Smooth muscle cell (in vitro differentiated cells): ENCODE results near the gene ELOVL6. TPM values are rescaled to one million over a fixed set of nuclear protein-coding genes. Genes with fewer than 3 reads are reported as not detected.

Source experiments
- DNase-seq: peaks from one replicate; lab custom pipeline; 2025; ENCODE audit not compliant: unreplicated experiment; lab: John Stamatoyannopoulos, UW
- H2AFZ ChIP-seq: fragments of 200-600 bp; sonication (generic); 2 replicates; pipeline ENCODE4 v1.6.0; 2016; ENCODE audit warnings: antibody characterized with exemption, low read depth, mild to moderate bottlenecking
- H3F3A ChIP-seq: fragments of 200-600 bp; sonication (generic); 2 replicates; pipeline ENCODE4 v1.6.0; 2017; ENCODE audit warnings: antibody characterized with exemption, low read depth
- H3K27ac ChIP-seq: fragments of 200-600 bp; sonication (generic); 2 replicates; pipeline ENCODE4 v1.5.1; 2016; ENCODE audit warnings: low read depth, mild to moderate bottlenecking
- H3K27me3 ChIP-seq: fragments of 200-600 bp; sonication (generic); 2 replicates; pipeline ENCODE4 v1.6.1; 2016; ENCODE audit warnings: low read depth, mild to moderate bottlenecking
- H3K36me3 ChIP-seq: fragments of 200-600 bp; sonication (generic); 2 replicates; pipeline ENCODE4 v1.5.1; 2016; ENCODE audit warnings: low read depth
- H3K4me1 ChIP-seq: fragments of 200-600 bp; sonication (generic); 2 replicates; pipeline ENCODE4 v1.5.1; 2016; ENCODE audit warnings: low read depth
- H3K4me2 ChIP-seq: fragments of 200-600 bp; sonication (generic); 2 replicates; pipeline ENCODE4 v1.6.0; 2016; ENCODE audit warnings: mild to moderate bottlenecking
- H3K4me3 ChIP-seq: fragments of 200-600 bp; sonication (generic); 2 replicates; pipeline ENCODE4 v1.5.1; 2016; ENCODE audit warnings: mild to moderate bottlenecking
- H3K79me2 ChIP-seq: fragments of 200-600 bp; sonication (generic); 2 replicates; pipeline ENCODE4 v1.6.0; 2016; ENCODE audit warnings: low read depth, mild to moderate bottlenecking
- H3K9ac ChIP-seq: fragments of 200-600 bp; sonication (generic); 2 replicates; pipeline ENCODE4 v1.6.0; 2016; ENCODE audit warnings: low read depth
- H3K9me3 ChIP-seq: fragments of 200-600 bp; sonication (generic); replicated peaks from 2 replicates; pipeline ENCODE4 v1.5.1; 2016; ENCODE audit warnings: low read depth
- H4K20me1 ChIP-seq: fragments of 200-600 bp; sonication (generic); 2 replicates; pipeline ENCODE4 v1.6.0; 2016; ENCODE audit warnings: low read depth
- WGBS: methylation state at CpG from one replicate; pipeline ENCODE4 v1.1.7; 2016; ENCODE audit warnings: low lambda C conversion rate; 5-methylcytosine and 5-hydroxymethylcytosine counted together
- polyA plus RNA-seq: library from polyadenylated mRNA; unstranded; fragments of >200 nt; fragmentation: Nextera tagmentation; extraction: Ambion mirVana; gene quantifications from 2 replicates; pipeline ENCODE4 v1.2.1, GENCODE V29; 2016
- total RNA-seq: library from RNA; depleted of rRNA; stranded (reverse); fragments of >200 nt; gene quantifications from 2 replicates; pipeline ENCODE4 v1.2.3, GENCODE V29; 2014
- TF ChIP-seq, protein P1 (sequence below): fragments of 200-600 bp; sonication (generic); IDR thresholded peaks from 2 replicates; pipeline ENCODE4 v1.5.1; 2017; ENCODE audit warnings: borderline replicate concordance, mild to moderate bottlenecking, antibody characterized with exemption; ENCODE audit not compliant: insufficient read depth, poor library complexity, severe bottlenecking

Gene ELOVL6
- total and polyA plus RNA-seq, 2 experiments from 2014 or later = 7.8 to 11.6 TPM

DNA sequence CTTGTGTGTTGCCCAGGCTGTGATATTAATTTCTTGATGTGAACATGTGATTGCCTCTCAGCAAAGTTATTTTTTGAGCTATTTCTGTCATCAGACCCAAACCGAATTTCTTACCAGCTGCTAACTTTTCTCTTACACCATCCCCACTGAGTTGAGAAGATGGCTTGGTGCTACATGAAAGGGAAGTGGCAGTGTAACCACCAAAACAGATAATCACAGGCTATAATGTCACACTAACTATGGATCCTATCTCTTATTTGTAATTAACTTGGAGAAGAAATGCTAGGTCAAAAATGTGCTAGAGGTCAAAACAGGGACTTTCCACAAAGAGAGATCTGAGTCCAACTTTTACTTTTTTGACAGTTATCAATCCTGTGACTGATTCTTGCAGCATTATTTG lies 43.8 kb downstream of the ELOVL6 start:
- Histone ChIP-seq H3K9me3 (no peaks in the 10 kb centered on the region), H3F3A (no peaks in the 10 kb centered on the region)
- no peak for DNase-seq

DNA sequence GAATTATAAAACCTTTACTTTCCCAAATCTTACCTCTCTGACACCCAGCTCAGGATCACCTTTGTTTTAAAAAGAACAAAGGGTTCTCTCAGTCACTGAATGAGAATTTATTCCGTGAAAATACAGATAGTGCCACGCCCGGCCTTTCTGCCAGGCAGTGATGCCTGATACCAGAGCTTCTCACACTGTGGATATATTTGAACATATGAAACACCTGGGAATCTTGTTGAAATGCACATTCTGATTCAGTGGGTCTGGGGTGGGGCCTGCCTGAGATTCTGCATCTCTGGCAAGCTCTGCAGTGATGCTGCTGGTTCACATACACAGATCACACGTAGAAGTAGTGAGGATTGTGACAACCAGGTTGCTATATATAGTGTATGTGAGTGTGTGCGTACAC lies 46.0 kb downstream of the ELOVL6 start:
- no peak overlapping the region for H3K4me3 ChIP-seq
- peaks cover 18% of the 10 kb centered on the region for H3K79me2 ChIP-seq
- WGBS = 96% methylated on average over 5 of the region's 5 CpGs
- H3K9me3 ChIP-seq = no peaks in the 10 kb centered on the region
- TF ChIP-seq, protein P1, sequence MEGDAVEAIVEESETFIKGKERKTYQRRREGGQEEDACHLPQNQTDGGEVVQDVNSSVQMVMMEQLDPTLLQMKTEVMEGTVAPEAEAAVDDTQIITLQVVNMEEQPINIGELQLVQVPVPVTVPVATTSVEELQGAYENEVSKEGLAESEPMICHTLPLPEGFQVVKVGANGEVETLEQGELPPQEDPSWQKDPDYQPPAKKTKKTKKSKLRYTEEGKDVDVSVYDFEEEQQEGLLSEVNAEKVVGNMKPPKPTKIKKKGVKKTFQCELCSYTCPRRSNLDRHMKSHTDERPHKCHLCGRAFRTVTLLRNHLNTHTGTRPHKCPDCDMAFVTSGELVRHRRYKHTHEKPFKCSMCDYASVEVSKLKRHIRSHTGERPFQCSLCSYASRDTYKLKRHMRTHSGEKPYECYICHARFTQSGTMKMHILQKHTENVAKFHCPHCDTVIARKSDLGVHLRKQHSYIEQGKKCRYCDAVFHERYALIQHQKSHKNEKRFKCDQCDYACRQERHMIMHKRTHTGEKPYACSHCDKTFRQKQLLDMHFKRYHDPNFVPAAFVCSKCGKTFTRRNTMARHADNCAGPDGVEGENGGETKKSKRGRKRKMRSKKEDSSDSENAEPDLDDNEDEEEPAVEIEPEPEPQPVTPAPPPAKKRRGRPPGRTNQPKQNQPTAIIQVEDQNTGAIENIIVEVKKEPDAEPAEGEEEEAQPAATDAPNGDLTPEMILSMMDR = no peak
- no peak for DNase-seq
- no peak overlapping the region for H3K4me2 ChIP-seq
- H2AFZ ChIP-seq = no peak overlapping the region
- no peaks in the 10 kb centered on the region for H3K36me3 ChIP-seq
- H3K27ac ChIP-seq = no peak overlapping the region
- H4K20me1 ChIP-seq = peaks cover 13% of the 10 kb centered on the region
- no peaks in the 10 kb centered on the region for H3K27me3 ChIP-seq
- H3F3A ChIP-seq = no peaks in the 10 kb centered on the region
- H3K4me1 ChIP-seq = no peaks in the 10 kb centered on the region
- H3K9ac ChIP-seq = no peak overlapping the region

More for the DNA sequence above, 43.8 kb downstream of the ELOVL6 start:
- Histone ChIP-seq H3K27ac (no peak overlapping the region), H2AFZ (no peak overlapping the region), H3K79me2 (peaks cover 28% of the 10 kb centered on the region), H3K9ac (no peak overlapping the region), H4K20me1 (peaks cover 19% of the 10 kb centered on the region), H3K36me3 (no peaks in the 10 kb centered on the region), H3K4me3 (no peak overlapping the region), H3K4me2 (no peak overlapping the region), H3K27me3 (no peaks in the 10 kb centered on the region), H3K4me1 (no peaks in the 10 kb centered on the region)
- TF ChIP-seq, protein P1 = no peak
- WGBS = 93% methylated on average over 1 of the region's 1 CpG

DNA sequence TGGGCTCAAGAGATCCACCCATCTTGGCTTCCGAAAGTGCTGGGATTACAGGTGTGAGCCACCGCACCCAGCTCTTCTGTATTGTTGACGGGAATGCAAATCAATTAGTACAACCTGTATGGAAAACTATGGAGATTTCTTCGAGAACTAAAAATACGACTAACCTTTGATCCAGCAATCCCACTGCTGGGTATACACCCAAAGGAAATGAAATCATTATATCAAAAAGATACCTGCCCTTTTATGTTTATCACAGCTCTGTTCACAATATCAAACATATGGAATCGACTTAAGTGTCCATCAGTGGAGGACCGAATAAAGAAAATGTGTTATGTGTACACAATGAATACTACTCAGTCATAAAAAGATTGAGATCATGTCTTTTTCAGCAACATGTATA lies 49.3 kb downstream of the ELOVL6 start:
- Histone ChIP-seq H3K36me3 (no peaks in the 10 kb centered on the region), H3K9ac (no peak overlapping the region), H3K9me3 (no peaks in the 10 kb centered on the region), H3K79me2 (peaks cover 8% of the 10 kb centered on the region), H3K27ac (no peak overlapping the region), H3K27me3 (no peaks in the 10 kb centered on the region), H2AFZ (no peak overlapping the region), H3K4me1 (no peaks in the 10 kb centered on the region), H3K4me2 (no peak overlapping the region), H3F3A (no peaks in the 10 kb centered on the region), H4K20me1 (peaks cover 4% of the 10 kb centered on the region), H3K4me3 (no peak overlapping the region)
- no peak for DNase-seq
- TF ChIP-seq, protein P1 = no peak
- whole genome bisulfite sequencing = over 99% methylated on average over 7 of the region's 7 CpGs

DNA sequence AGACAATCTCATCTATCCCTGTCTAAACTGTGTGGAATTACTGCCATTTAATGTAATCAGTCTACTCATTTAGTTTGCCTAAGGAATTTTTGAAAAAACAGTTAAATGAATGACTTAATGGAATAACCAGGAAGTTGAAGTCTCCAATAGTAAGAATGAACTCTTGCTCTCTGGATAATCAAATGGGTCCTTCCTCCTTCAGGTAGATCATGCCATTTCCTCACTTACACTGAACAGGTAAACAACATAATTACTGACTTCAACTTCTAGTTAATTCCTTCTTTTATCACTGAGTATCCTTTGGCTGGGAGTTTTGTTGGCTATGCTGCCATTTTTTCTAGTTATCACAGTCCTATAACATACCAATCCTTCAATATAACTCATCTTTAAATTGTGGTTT lies 56.0 kb downstream of the ELOVL6 start:
- DNase-seq = no peak
- TF ChIP-seq, protein P1 = no peak
- H3F3A ChIP-seq = no peaks in the 10 kb centered on the region
- H3K36me3 ChIP-seq = no peaks in the 10 kb centered on the region
- no peaks in the 10 kb centered on the region for H3K27me3 ChIP-seq
- H3K27ac ChIP-seq = no peak overlapping the region
- no peak overlapping the region for H3K9ac ChIP-seq
- peaks cover 10% of the 10 kb centered on the region for H4K20me1 ChIP-seq
- no peaks in the 10 kb centered on the region for H3K4me1 ChIP-seq
- H2AFZ ChIP-seq = no peak overlapping the region
- H3K4me3 ChIP-seq = no peak overlapping the region
- no peak overlapping the region for H3K4me2 ChIP-seq
- H3K79me2 ChIP-seq = no peaks in the 10 kb centered on the region
- no peaks in the 10 kb centered on the region for H3K9me3 ChIP-seq
